ENCODE measurements around the gene UBXN6. TPM values are rescaled to one million over a fixed set of nuclear protein-coding genes. Genes with fewer than 3 reads are reported as not detected.

The UBXN6 gene
- total and polyA plus RNA-seq, 2 experiments from 2014 or later: 19.1 to 21.6 TPM

GRCh38 chr19:4453232-4454179 is 4.1 kb downstream of the UBXN6 start:
- H4K20me1 ChIP-seq (replicated peaks; ENCODE audit: insufficient read depth): peaks cover 6% of the 10 kb centered on the region
- H3K27ac ChIP-seq (ENCODE audit: low read depth): no peak overlapping the region
- no peak overlapping the region for H3K4me2 ChIP-seq
- no peaks in the 10 kb centered on the region for H3F3A ChIP-seq (replicated peaks; ENCODE audit: low read depth)
- Mint-ChIP-seq H3K27me3 (ENCODE audit: insufficient read depth, low read depth, poor library complexity) (peaks cover 38% of the 10 kb centered on the region), H3K27ac (no peak overlapping the region), H3K4me3 (no peak overlapping the region), H3K36me3 (ENCODE audit: low read depth) (peaks cover 28% of the 10 kb centered on the region), H3K4me1 (peaks cover 14% of the 10 kb centered on the region), H3K9me3 (no peaks in the 10 kb centered on the region; the same call in 1 of the 3 replicates)
- H3K9me2 ChIP-seq (ENCODE audit: insufficient read depth): no peaks in the 10 kb centered on the region
- H3K4me3 ChIP-seq: no peak overlapping the region
- H2AFZ ChIP-seq: no peak overlapping the region
- H3K36me3 ChIP-seq (ENCODE audit: insufficient read depth): no peaks in the 10 kb centered on the region
- TF ChIP-seq ZNF114 (CRISPR knock-in tag; IDR thresholded peaks at IDR 0.05) (no peak), ZNF462 (CRISPR knock-in tag; IDR thresholded peaks at IDR 0.05) (no peak), REST (IDR thresholded peaks at IDR 0.05; ENCODE audit: unreplicated experiment) (no peak), CREB1 (CRISPR knock-in tag; IDR thresholded peaks at IDR 0.05; ENCODE audit: low read depth) (no peak), EZH2phosphoT487 (IDR thresholded peaks at IDR 0.05; ENCODE audit: unreplicated experiment) (no peak), ZNF331 (CRISPR knock-in tag; IDR thresholded peaks at IDR 0.05; ENCODE audit: low read depth) (no peak), ETS1 (IDR thresholded peaks at IDR 0.05) (no peak), CTCF (conservative IDR thresholded peaks at IDR 0.05; ENCODE audit: low read depth in 2 of 2) (no peak), JUNB (IDR thresholded peaks at IDR 0.05; ENCODE audit: unreplicated experiment) (no peak), NANOG (IDR thresholded peaks at IDR 0.05; ENCODE audit: borderline replicate concordance) (no peak), EZH2 (IDR thresholded peaks at IDR 0.05; ENCODE audit: low read depth, unreplicated experiment) (no peak), STAT1 (IDR thresholded peaks at IDR 0.05; ENCODE audit: unreplicated experiment) (no peak), POLR2AphosphoS5 (IDR thresholded peaks at IDR 0.05; ENCODE audit: low read depth) (no peak)
- DNase-seq (ENCODE audit: low spot score) (no peak), ATAC-seq (no peak)
- H3K4me1 ChIP-seq (ENCODE audit: insufficient read depth): peaks cover 12% of the 10 kb centered on the region
- no peaks in the 10 kb centered on the region for H3K27me3 ChIP-seq (ENCODE audit: insufficient read depth)
- H3K79me2 ChIP-seq (replicated peaks; ENCODE audit: insufficient read depth): 0 out of 2 replicates have a peak, but pooled peaks cover 4% of the 10 kb centered on the region
